Kidney (tissue), 14 donors: Measurements from ENCODE around the gene C19orf44. TPM values are rescaled to one million over a fixed set of nuclear protein-coding genes. Genes with fewer than 3 reads are reported as not detected.
A peak's percentile ranks its signal among the peaks of the same experiment; 100 is the strongest.
"Not testable (repeated sequence)": the region's sequence is repeated elsewhere in the genome, so short reads cannot be mapped to it uniquely, and the experiment has no call there.

ENCODE experiments used
- DNase-seq, 5 donors: peaks; one replicate each; pipeline ENCODE4 v3.0.0-alpha.2; 2013 to 2020
- FAIRE-seq: peaks from 2 replicates; lab custom pipeline; 2012; peaks lifted over from hg19 to GRCh38; lab: Jason Lieb, UNC
- H3K27ac ChIP-seq, 2 donors: one replicate each; pipeline ENCODE4 v1.7.0; 2013; ENCODE audit warnings: low read depth in 2 of 2, low read length in 2 of 2, inconsistent platforms in 1 of 2
- H3K27me3 ChIP-seq: one replicate; pipeline ENCODE4 v1.7.1; 2013; ENCODE audit warnings: low read length, inconsistent platforms; ENCODE audit not compliant: control insufficient read depth, insufficient read depth
- H3K36me3 ChIP-seq, 3 donors: one replicate each; pipeline versions ENCODE4 v1.7.0 to v1.7.1; 2013; ENCODE audit warnings: low read length in 3 of 3, control low read depth in 1 of 3, inconsistent platforms in 1 of 3; ENCODE audit not compliant: insufficient read depth in 3 of 3, control insufficient read depth in 2 of 3
- H3K4me1 ChIP-seq, 3 donors: one replicate each; pipeline versions ENCODE4 v1.7.0 to v1.7.1; 2013; ENCODE audit warnings: low read length in 3 of 3, inconsistent platforms in 1 of 3, low read depth in 1 of 3; ENCODE audit not compliant: control insufficient read depth in 2 of 3, insufficient read depth in 2 of 3
- H3K4me3 ChIP-seq, 3 donors: one replicate each; pipeline versions ENCODE4 v1.7.0 to v1.8.1; 2013; ENCODE audit warnings: low read length in 3 of 3, control low read depth in 1 of 3, inconsistent platforms in 1 of 3
- H3K9ac ChIP-seq, 3 donors: one replicate each; pipeline versions ENCODE4 v1.7.0 to v1.7.1; 2013; ENCODE audit warnings: low read length in 3 of 3, control low read depth in 1 of 3, inconsistent platforms in 1 of 3
- H3K9me3 ChIP-seq, 3 donors: one replicate each; pipeline versions ENCODE4 v1.7.0 to v1.7.1; 2013; ENCODE audit warnings: low read length in 3 of 3, control low read depth in 1 of 3, inconsistent platforms in 1 of 3; ENCODE audit not compliant: control insufficient read depth in 2 of 3, insufficient read depth in 1 of 3
- intact Hi-C: fragments of 100-400 bp; cut with DNase I; formaldehyde crosslinking; loops from one replicate; pipeline ENCODE4 v1.11.1; 2022
- polyA plus RNA-seq: library from polyadenylated mRNA; stranded (reverse); fragments of 350-450 nt; fragmentation: Illumina TruSeq; extraction: RNeasy Lipid Tissue Mini Kit (QIAGEN cat#74804); gene quantifications from one replicate; pipeline ENCODE4 v1.2.3, GENCODE V29; 2014; ENCODE audit warnings: low read depth, low replicate concordance; ENCODE audit not compliant: insufficient read depth
- total RNA-seq: library from RNA; stranded (reverse); fragmentation: NEBNext Ultra II Directional; extraction: Animal tissue kit (Norgen Biotek cat#: 25700); gene quantifications from one replicate; pipeline ENCODE4 v1.2.1, GENCODE V29; 2021
- TF ChIP-seq, protein P1 (sequence below): IDR thresholded peaks from 3 replicates; pipeline ENCODE4 v1.5.1; 2012; ENCODE audit warnings: mild to moderate bottlenecking, moderate library complexity, borderline replicate concordance; ENCODE audit not compliant: insufficient read depth; ENCODE audit errors: extremely low read depth
- donor health status: control.
- donor health status: control.
- donor health status: control.
- donor health status: control.
- donor health status: control.
- donor health status: DM: yes; HTN: yes; CAD: no.
- donor health status: Normal renal cell carcinoma (clear cell type).

The C19orf44 gene
- total and polyA plus RNA-seq, 2 donors from 2014 or later = 6.2 to 8.6 TPM

DNA sequence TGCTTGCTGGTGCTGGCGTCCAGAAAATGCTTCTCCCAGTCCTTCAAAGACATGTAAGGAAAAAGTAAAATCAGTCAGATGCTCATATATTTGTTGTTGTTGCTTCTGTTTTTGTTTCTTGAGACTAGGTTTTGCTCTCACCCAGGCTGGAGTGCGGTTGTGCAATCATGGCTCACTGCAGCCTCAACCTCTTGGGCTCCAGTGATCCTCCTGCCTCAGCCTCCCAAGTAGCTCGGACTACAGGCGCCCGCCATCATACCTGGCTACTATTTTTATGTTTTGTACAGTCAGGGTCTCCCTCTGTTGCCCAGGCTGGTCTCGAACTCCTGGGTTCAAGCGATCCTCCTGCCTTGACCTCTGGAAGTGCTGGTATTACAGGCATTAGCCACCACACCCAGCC lies 13.4 kb upstream of the C19orf44 start:
- no peak overlapping the region for H3K9ac ChIP-seq
- intact Hi-C loops = no loop called here
- no peaks in the 10 kb centered on the region for H3K36me3 ChIP-seq

DNA sequence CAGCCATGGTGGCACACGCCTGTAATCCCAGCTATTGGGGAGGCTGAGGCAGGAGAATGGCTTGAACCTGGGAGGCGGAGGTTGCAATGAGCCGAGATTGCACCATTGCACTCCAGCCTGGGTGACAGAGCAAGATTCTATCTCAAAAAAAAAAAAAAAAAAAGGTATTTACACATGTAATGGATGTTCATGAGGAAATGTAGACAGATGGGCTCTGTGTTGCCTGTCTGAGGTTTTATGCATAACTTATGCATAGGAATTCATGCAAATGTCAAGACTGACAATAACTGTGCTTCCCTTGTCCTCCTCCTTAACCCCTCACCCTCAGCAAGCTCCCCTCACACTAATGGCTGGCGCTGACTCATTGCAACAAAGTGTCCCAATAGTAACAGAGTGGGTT lies 9.7 kb upstream of the C19orf44 start:
- H3K4me1 ChIP-seq, H3K27me3 ChIP-seq, FAIRE-seq, H3K36me3 ChIP-seq, DNase-seq, H3K9ac ChIP-seq, H3K4me3 ChIP-seq, intact Hi-C loops, H3K27ac ChIP-seq, H3K9me3 ChIP-seq: not testable (repeated sequence)

More for the DNA sequence above, 13.4 kb upstream of the C19orf44 start:
- H3K27me3 ChIP-seq = no peaks in the 10 kb centered on the region
- no peak for FAIRE-seq
- H3K4me1 ChIP-seq = no peaks in the 10 kb centered on the region
- TF ChIP-seq, protein P1, sequence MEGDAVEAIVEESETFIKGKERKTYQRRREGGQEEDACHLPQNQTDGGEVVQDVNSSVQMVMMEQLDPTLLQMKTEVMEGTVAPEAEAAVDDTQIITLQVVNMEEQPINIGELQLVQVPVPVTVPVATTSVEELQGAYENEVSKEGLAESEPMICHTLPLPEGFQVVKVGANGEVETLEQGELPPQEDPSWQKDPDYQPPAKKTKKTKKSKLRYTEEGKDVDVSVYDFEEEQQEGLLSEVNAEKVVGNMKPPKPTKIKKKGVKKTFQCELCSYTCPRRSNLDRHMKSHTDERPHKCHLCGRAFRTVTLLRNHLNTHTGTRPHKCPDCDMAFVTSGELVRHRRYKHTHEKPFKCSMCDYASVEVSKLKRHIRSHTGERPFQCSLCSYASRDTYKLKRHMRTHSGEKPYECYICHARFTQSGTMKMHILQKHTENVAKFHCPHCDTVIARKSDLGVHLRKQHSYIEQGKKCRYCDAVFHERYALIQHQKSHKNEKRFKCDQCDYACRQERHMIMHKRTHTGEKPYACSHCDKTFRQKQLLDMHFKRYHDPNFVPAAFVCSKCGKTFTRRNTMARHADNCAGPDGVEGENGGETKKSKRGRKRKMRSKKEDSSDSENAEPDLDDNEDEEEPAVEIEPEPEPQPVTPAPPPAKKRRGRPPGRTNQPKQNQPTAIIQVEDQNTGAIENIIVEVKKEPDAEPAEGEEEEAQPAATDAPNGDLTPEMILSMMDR = no peak
- no peak overlapping the region for H3K27ac ChIP-seq
- no peak overlapping the region for H3K4me3 ChIP-seq
- no peak for DNase-seq
- H3K9me3 ChIP-seq = no peaks in the 10 kb centered on the region

- peak in 1 of 5 donors; percentile 63 for DNase-seq
- H3K36me3 ChIP-seq = no peaks in the 10 kb centered on the region
- H3K9me3 ChIP-seq = no peaks in the 10 kb centered on the region
- intact Hi-C loops = no loop called here
- H3K4me3 ChIP-seq = peak overlapping the region; percentile 77 to 86 (median 79)
- H3K4me1 ChIP-seq = peaks cover 0 to 4% (median 0%) of the 10 kb centered on the region in 3 donors
- H3K9ac ChIP-seq = peak overlapping the region; percentile 41 to 67 (median 48)
- H3K27me3 ChIP-seq = no peaks in the 10 kb centered on the region
- peak overlapping the region; percentile 17 to 32 for H3K27ac ChIP-seq
- TF ChIP-seq, protein P1 = no peak
- FAIRE-seq = no peak
These were observed 404 bp downstream of the C19orf44 start for GRCh38 chr19:16496613-16496983.

- peaks cover 0 to 4% (median 0%) of the 10 kb centered on the region in 3 donors for H3K4me1 ChIP-seq
- no peaks in the 10 kb centered on the region for H3K27me3 ChIP-seq
- no peaks in the 10 kb centered on the region for H3K36me3 ChIP-seq
- intact Hi-C loops = no loop called here
- peak overlapping the region; percentile 77 to 86 (median 79) for H3K4me3 ChIP-seq
- peak overlapping the region in 1 of 3 donors; percentile 48 for H3K9ac ChIP-seq
- TF ChIP-seq, protein P1 = no peak
- DNase-seq (no peak), FAIRE-seq (no peak)
- no peaks in the 10 kb centered on the region for H3K9me3 ChIP-seq
- no peak overlapping the region for H3K27ac ChIP-seq
These were observed 848 bp downstream of the C19orf44 start for GRCh38 chr19:16497042-16497441.
